Neural progenitor cell (in vitro differentiated cells): ENCODE measurements around the gene TEX10.

Experiments
- EZH2 ChIP-seq: fragments of 200-600 bp; sonication (generic); IDR thresholded peaks from 2 replicates; pipeline ENCODE4 v1.6.1; 2017; ENCODE audit warnings: antibody characterized with exemption, mild to moderate bottlenecking, moderate library complexity
- EZH2phosphoT487 ChIP-seq: fragments of 200-600 bp; sonication (generic); IDR thresholded peaks from 2 replicates; pipeline ENCODE4 v1.6.1; 2017; ENCODE audit warnings: antibody characterized with exemption
- TF ChIP-seq, protein P1 (sequence below): fragments of 200-600 bp; sonication (generic); IDR thresholded peaks from 2 replicates; pipeline ENCODE4 v1.5.1; 2017; ENCODE audit warnings: antibody characterized with exemption, mild to moderate bottlenecking

DNA sequence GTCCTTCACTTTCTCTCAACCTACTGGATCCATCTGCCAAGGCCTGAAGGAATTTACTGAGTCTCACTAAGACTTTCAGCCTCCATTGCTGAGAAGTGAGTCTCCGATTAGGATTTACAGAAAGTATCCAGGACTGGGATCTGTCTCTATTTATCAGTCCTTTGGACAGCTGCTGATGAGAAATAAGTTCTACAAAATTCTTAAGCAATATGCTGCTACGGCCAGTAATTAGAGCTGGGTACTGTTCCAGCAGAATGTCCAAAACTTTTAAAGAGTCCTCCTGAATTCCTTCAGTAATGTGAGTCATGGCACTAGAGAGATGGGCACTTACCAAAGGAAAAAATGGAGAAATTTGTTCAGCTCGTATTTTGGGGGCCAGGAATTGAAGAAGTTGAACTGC, 5.9 kb downstream of the TEX10 start:
- TF ChIP-seq, protein P1, sequence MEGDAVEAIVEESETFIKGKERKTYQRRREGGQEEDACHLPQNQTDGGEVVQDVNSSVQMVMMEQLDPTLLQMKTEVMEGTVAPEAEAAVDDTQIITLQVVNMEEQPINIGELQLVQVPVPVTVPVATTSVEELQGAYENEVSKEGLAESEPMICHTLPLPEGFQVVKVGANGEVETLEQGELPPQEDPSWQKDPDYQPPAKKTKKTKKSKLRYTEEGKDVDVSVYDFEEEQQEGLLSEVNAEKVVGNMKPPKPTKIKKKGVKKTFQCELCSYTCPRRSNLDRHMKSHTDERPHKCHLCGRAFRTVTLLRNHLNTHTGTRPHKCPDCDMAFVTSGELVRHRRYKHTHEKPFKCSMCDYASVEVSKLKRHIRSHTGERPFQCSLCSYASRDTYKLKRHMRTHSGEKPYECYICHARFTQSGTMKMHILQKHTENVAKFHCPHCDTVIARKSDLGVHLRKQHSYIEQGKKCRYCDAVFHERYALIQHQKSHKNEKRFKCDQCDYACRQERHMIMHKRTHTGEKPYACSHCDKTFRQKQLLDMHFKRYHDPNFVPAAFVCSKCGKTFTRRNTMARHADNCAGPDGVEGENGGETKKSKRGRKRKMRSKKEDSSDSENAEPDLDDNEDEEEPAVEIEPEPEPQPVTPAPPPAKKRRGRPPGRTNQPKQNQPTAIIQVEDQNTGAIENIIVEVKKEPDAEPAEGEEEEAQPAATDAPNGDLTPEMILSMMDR = no peak
- no peak for TF ChIP-seq EZH2
- no peak for TF ChIP-seq EZH2phosphoT487
